Effector memory CD4-positive, alpha-beta T cell (primary cell): ENCODE results near the gene CDT1.
A peak's percentile ranks its signal among the peaks of the same experiment; 100 is the strongest.
"Not testable (repeated sequence)": the region's sequence is repeated elsewhere in the genome, so short reads cannot be mapped to it uniquely, and the experiment has no call there.

Experiments used
- DNase-seq, 3 donors: peaks; one replicate each; pipeline ENCODE4 v3.0.0-alpha.2; 2020
- H3K27ac ChIP-seq: 2 replicates; pipeline ENCODE4 v1.7.0; 2013; ENCODE audit warnings: mild to moderate bottlenecking, low read length, moderate library complexity; ENCODE audit not compliant: insufficient read depth, poor library complexity, severe bottlenecking
- H3K27me3 ChIP-seq: replicated peaks from 2 replicates; pipeline ENCODE4 v1.7.0; 2013; ENCODE audit warnings: mild to moderate bottlenecking, low read length; ENCODE audit not compliant: insufficient read depth, control insufficient read depth, poor library complexity, severe bottlenecking
- H3K36me3 ChIP-seq: 2 replicates; pipeline ENCODE4 v1.7.0; 2013; ENCODE audit warnings: mild to moderate bottlenecking, low read length, moderate library complexity; ENCODE audit not compliant: control insufficient read depth, insufficient read depth
- H3K4me1 ChIP-seq: 2 replicates; pipeline ENCODE4 v1.7.0; 2013; ENCODE audit warnings: low read length, mild to moderate bottlenecking; ENCODE audit not compliant: control insufficient read depth, insufficient read depth, poor library complexity, severe bottlenecking
- H3K4me3 ChIP-seq: 2 replicates; pipeline ENCODE4 v1.7.0; 2013; ENCODE audit warnings: low read length, low read depth, mild to moderate bottlenecking; ENCODE audit not compliant: insufficient read depth, poor library complexity, severe bottlenecking
- H3K9me3 ChIP-seq: 2 replicates; pipeline ENCODE4 v1.7.0; 2013; ENCODE audit warnings: mild to moderate bottlenecking, low read length, moderate library complexity; ENCODE audit not compliant: control insufficient read depth

CDT1 gene

GRCh38 chr16:88783391-88784073 lies 20.1 kb upstream of the CDT1 start:
- H3K4me1 ChIP-seq, result peaks cover 58% of the 10 kb centered on the region
- H3K27ac ChIP-seq, result peak overlapping the region; percentile 84
- peak overlapping the region; percentile 62 for H3K4me3 ChIP-seq
- no peak for DNase-seq
- no peaks in the 10 kb centered on the region for H3K9me3 ChIP-seq
- no peaks in the 10 kb centered on the region for H3K36me3 ChIP-seq
- H3K27me3 ChIP-seq, result no peaks in the 10 kb centered on the region

GRCh38 chr16:88784074-88784855 lies 19.3 kb upstream of the CDT1 start:
- peak overlapping the region; percentile 62 for H3K4me3 ChIP-seq
- no peaks in the 10 kb centered on the region for H3K27me3 ChIP-seq
- no peak for DNase-seq
- H3K9me3 ChIP-seq, result no peaks in the 10 kb centered on the region
- peaks cover 55% of the 10 kb centered on the region for H3K4me1 ChIP-seq
- H3K27ac ChIP-seq, result peak overlapping the region; percentile 84
- H3K36me3 ChIP-seq, result no peaks in the 10 kb centered on the region

- no peaks in the 10 kb centered on the region for H3K27me3 ChIP-seq
- DNase-seq, result no peak
- no peaks in the 10 kb centered on the region for H3K9me3 ChIP-seq
- H3K4me1 ChIP-seq, result peaks cover 54% of the 10 kb centered on the region
- H3K27ac ChIP-seq, result peak overlapping the region; percentile 84
- no peaks in the 10 kb centered on the region for H3K36me3 ChIP-seq
- H3K4me3 ChIP-seq, result peak overlapping the region; percentile 62
Measured at GRCh38 chr16:88784856-88785105, 18.8 kb upstream of the CDT1 start.

GRCh38 chr16:88785106-88785924 lies 18.3 kb upstream of the CDT1 start, which contains the start of gene PIEZO1:
TSS of gene PIEZO1 (minus strand) at chr16:88785220. CDS start at chr16:88784964, 256 bp downstream.
- Histone ChIP-seq H3K4me1 (peaks cover 54% of the 10 kb centered on the region), H3K27me3 (no peaks in the 10 kb centered on the region), H3K9me3 (no peaks in the 10 kb centered on the region), H3K36me3 (no peaks in the 10 kb centered on the region), H3K27ac (peak within 1 kb of the TSS; percentile 84), H3K4me3 (peak within 1 kb of the TSS; percentile 69)
- peak; percentile 72 to 79 (median 73) for DNase-seq

- no peaks in the 10 kb centered on the region for H3K27me3 ChIP-seq
- peaks cover 52% of the 10 kb centered on the region for H3K4me1 ChIP-seq
- no peak overlapping the region for H3K27ac ChIP-seq
- H3K9me3 ChIP-seq, result no peaks in the 10 kb centered on the region
- DNase-seq, result no peak
- no peak overlapping the region for H3K4me3 ChIP-seq
- H3K36me3 ChIP-seq, result no peaks in the 10 kb centered on the region
Measured at GRCh38 chr16:88787579-88788314, 15.8 kb upstream of the CDT1 start.

- not testable (repeated sequence) for H3K27me3 ChIP-seq, H3K27ac ChIP-seq, H3K4me3 ChIP-seq, DNase-seq, H3K36me3 ChIP-seq, H3K9me3 ChIP-seq
- H3K4me1 ChIP-seq, result peaks cover 52% of the 10 kb centered on the region
Measured at GRCh38 chr16:88788749-88789148, 14.8 kb upstream of the CDT1 start.

- H3K4me3 ChIP-seq, result no peak overlapping the region
- H3K4me1 ChIP-seq, result peaks cover 49% of the 10 kb centered on the region
- no peaks in the 10 kb centered on the region for H3K9me3 ChIP-seq
- H3K36me3 ChIP-seq, result no peaks in the 10 kb centered on the region
- H3K27ac ChIP-seq, result peak overlapping the region; percentile 23
- H3K27me3 ChIP-seq, result no peaks in the 10 kb centered on the region
- no peak for DNase-seq
Measured at GRCh38 chr16:88789594-88789993, 14.0 kb upstream of the CDT1 start.

- peak overlapping the region; percentile 15 for H3K4me3 ChIP-seq
- no peaks in the 10 kb centered on the region for H3K9me3 ChIP-seq
- peak; percentile 43 to 56 (median 53) for DNase-seq
- H3K36me3 ChIP-seq, result no peaks in the 10 kb centered on the region
- H3K27ac ChIP-seq, result peak overlapping the region; percentile 75
- no peaks in the 10 kb centered on the region for H3K27me3 ChIP-seq
- H3K4me1 ChIP-seq, result peaks cover 54% of the 10 kb centered on the region
Measured at GRCh38 chr16:88790312-88791211, 13.0 kb upstream of the CDT1 start.

- Histone ChIP-seq H3K36me3 (no peaks in the 10 kb centered on the region), H3K27ac (no peak overlapping the region), H3K4me3 (no peak overlapping the region), H3K27me3 (no peaks in the 10 kb centered on the region), H3K9me3 (no peaks in the 10 kb centered on the region), H3K4me1 (peaks cover 53% of the 10 kb centered on the region)
- DNase-seq, result no peak
Measured at GRCh38 chr16:88792078-88792550, 11.5 kb upstream of the CDT1 start.
